SIG-M5 treated with dmso at 0.1 percent for 504 hours (cell line): ENCODE results near the gene CLTRN.
"Not testable (repeated sequence)": the region's sequence is repeated elsewhere in the genome, so short reads cannot be mapped to it uniquely, and the experiment has no call there.

ENCODE experiments used
- DNase-seq: peaks from one replicate; lab custom pipeline; 2025; ENCODE audit not compliant: unreplicated experiment; lab: John Stamatoyannopoulos, UW

CLTRN gene

GRCh38 chrX:15664487-15665444 lies at the start of gene CLTRN:
CLTRN (minus strand) TSS chrX:15664805; CDS start chrX:15664775, 30 bp downstream.
- no peak for DNase-seq

- not testable (repeated sequence) for DNase-seq
Measured at GRCh38 chrX:15704273-15704672, 39.7 kb upstream of the CLTRN start.

- not testable (repeated sequence) for DNase-seq
Measured at GRCh38 chrX:15703809-15704208, 39.2 kb upstream of the CLTRN start.

- no peak for DNase-seq
Measured at GRCh38 chrX:15702488-15703371, 38.1 kb upstream of the CLTRN start.

- DNase-seq, result no peak
Measured at GRCh38 chrX:15696516-15696915, 31.9 kb upstream of the CLTRN start.

- no peak for DNase-seq
Measured at GRCh38 chrX:15694941-15695451, 30.4 kb upstream of the CLTRN start.

- DNase-seq, result peak; percentile 47
Measured at GRCh38 chrX:15686818-15687685, 22.4 kb upstream of the CLTRN start.

GRCh38 chrX:15683193-15683592 lies 18.6 kb upstream of the CLTRN start:
- DNase-seq, result no peak

GRCh38 chrX:15681433-15681832 lies 16.8 kb upstream of the CLTRN start:
- no peak for DNase-seq

- DNase-seq, result no peak
Measured at GRCh38 chrX:15680401-15680800, 15.8 kb upstream of the CLTRN start.

- DNase-seq, result no peak
Measured at GRCh38 chrX:15679246-15679645, 14.6 kb upstream of the CLTRN start.

GRCh38 chrX:15678339-15678738 lies 13.7 kb upstream of the CLTRN start:
- DNase-seq, result no peak

GRCh38 chrX:15676886-15677285 lies 12.3 kb upstream of the CLTRN start:
- DNase-seq, result peak; percentile 67

GRCh38 chrX:15675490-15675921 lies 10.9 kb upstream of the CLTRN start:
- DNase-seq, result peak; percentile 85

- DNase-seq, result peak; percentile 88
Measured at GRCh38 chrX:15674841-15675489, 10.4 kb upstream of the CLTRN start.

- DNase-seq, result no peak
Measured at GRCh38 chrX:15674514-15674840, 9.9 kb upstream of the CLTRN start.

- no peak for DNase-seq
Measured at GRCh38 chrX:15673970-15674369, 9.4 kb upstream of the CLTRN start.

- DNase-seq, result no peak
Measured at GRCh38 chrX:15672881-15673280, 8.3 kb upstream of the CLTRN start.

GRCh38 chrX:15663439-15663838 lies 1.2 kb downstream of the CLTRN start:
- no peak for DNase-seq

GRCh38 chrX:15654804-15655203 lies 9.8 kb downstream of the CLTRN start:
- DNase-seq, result not testable (repeated sequence)
